ENCODE measurements around the gene LAPTM5. TPM values are rescaled to one million over a fixed set of nuclear protein-coding genes. Genes with fewer than 3 reads are reported as not detected.

Gene LAPTM5
- total and polyA plus RNA-seq, 2 of the 8 experiments (the other 6 are each of a cell fraction or from before 2014, with no cell fraction given) = 0.37 to 1.4 TPM

GRCh38 chr1:30774550-30775432 is 17.2 kb upstream of the LAPTM5 start (continued):
- TF ChIP-seq CHD7 (IDR thresholded peaks at IDR 0.05; ENCODE audit: insufficient replicate concordance, low read length) = no peak
- TF ChIP-seq SIX5 (IDR thresholded peaks at IDR 0.05; ENCODE audit: low read depth, low read length) = no peak
- TF ChIP-seq CHD2 (IDR thresholded peaks at IDR 0.05; ENCODE audit: low read length) = no peak
